ENCODE results near the gene ACAN. TPM values are rescaled to one million over a fixed set of nuclear protein-coding genes. Genes with fewer than 3 reads are reported as not detected.
A peak's percentile ranks its signal among the peaks of the same experiment; 100 is the strongest.

The ACAN gene
- total and polyA plus RNA-seq, 8 donors = under 0.01 to 2.0 (median 0.40) TPM; not detected in 4

- 60 to 78% (median 73%) methylated on average over 8 of the region's 8 CpGs for WGBS, 5 donors
- intact Hi-C loops (cut with DNase I; ENCODE audit: low total_unique reads) = no loop called here
- H3K27me3 ChIP-seq = peaks cover 0 to 38% (median 17%) of the 10 kb centered on the region in 3 donors
- peaks cover 27 to 40% (median 37%) of the 10 kb centered on the region in 4 donors for H3K4me1 ChIP-seq
- H3K27ac ChIP-seq = peak overlapping the region in 4 of 5 donors; percentile 2 to 71 (median 43)
- DNase-seq = peak in 1 of 2 donors; percentile 36
- H3K9me3 ChIP-seq = no peaks in the 10 kb centered on the region
- no peak for TF ChIP-seq POLR2A (IDR thresholded peaks at IDR 0.05)
- TF ChIP-seq EP300 (IDR thresholded peaks at IDR 0.05) = no peak
- no peak for TF ChIP-seq POLR2AphosphoS5 (IDR thresholded peaks at IDR 0.05)
- no peak for TF ChIP-seq CTCF (IDR thresholded peaks at IDR 0.05)
- peaks cover 0 to 24% (median 11%) of the 10 kb centered on the region in 4 donors for H3K36me3 ChIP-seq
- H3K4me3 ChIP-seq = no peak overlapping the region
Measured at GRCh38 chr15:88896333-88897033, 93.2 kb downstream of the ACAN start.

- Histone ChIP-seq H3K27me3 (peaks cover 0 to 38% (median 17%) of the 10 kb centered on the region in 3 donors), H3K9me3 (no peaks in the 10 kb centered on the region), H3K4me3 (no peak overlapping the region), H3K27ac (peak overlapping the region in 4 of 5 donors; percentile 2 to 71 (median 43)), H3K36me3 (peaks cover 0 to 30% (median 15%) of the 10 kb centered on the region in 4 donors), H3K4me1 (peaks cover 27 to 40% (median 37%) of the 10 kb centered on the region in 4 donors)
- DNase-seq = no peak
- WGBS, 5 donors = 16 to 30% (median 25%) methylated on average over 4 to 8 of the region's 8 CpGs
- intact Hi-C loops (cut with DNase I; ENCODE audit: low total_unique reads) = no loop called here
- no peak for TF ChIP-seq POLR2A (IDR thresholded peaks at IDR 0.05)
- TF ChIP-seq EP300 (IDR thresholded peaks at IDR 0.05) = no peak
- no peak for TF ChIP-seq CTCF (IDR thresholded peaks at IDR 0.05)
- no peak for TF ChIP-seq POLR2AphosphoS5 (IDR thresholded peaks at IDR 0.05)
Measured at GRCh38 chr15:88897142-88897455, 93.9 kb downstream of the ACAN start.

GRCh38 chr15:88897456-88898194 lies 94.4 kb downstream of the ACAN start:
- peak in 5 of 7 experiments; percentile 24 to 74 (median 45) for TF ChIP-seq CTCF (IDR thresholded peaks at IDR 0.05)
- no peak for TF ChIP-seq EP300 (IDR thresholded peaks at IDR 0.05)
- peak in 2 of 3 donors; percentile 32 to 35 for TF ChIP-seq POLR2AphosphoS5 (IDR thresholded peaks at IDR 0.05)
- peaks cover 27 to 40% (median 37%) of the 10 kb centered on the region in 4 donors for H3K4me1 ChIP-seq
- H3K27me3 ChIP-seq = peaks cover 0 to 35% (median 17%) of the 10 kb centered on the region in 3 donors
- WGBS, 5 donors = 25 to 47% (median 44%) methylated on average over 8 to 12 of the region's 12 CpGs
- no peak overlapping the region for H3K4me3 ChIP-seq
- DNase-seq = peak; percentile 89 to 96
- intact Hi-C loops (cut with DNase I; ENCODE audit: low total_unique reads) = no loop called here
- peaks cover 0 to 36% (median 20%) of the 10 kb centered on the region in 4 donors for H3K36me3 ChIP-seq
- H3K27ac ChIP-seq = peak overlapping the region in 4 of 5 donors; percentile 17 to 71 (median 43)
- H3K9me3 ChIP-seq = no peaks in the 10 kb centered on the region

GRCh38 chr15:88898736-88899135 lies 95.5 kb downstream of the ACAN start:
- peaks cover 27 to 40% (median 36%) of the 10 kb centered on the region in 4 donors for H3K4me1 ChIP-seq
- no peak overlapping the region for H3K27ac ChIP-seq
- TF ChIP-seq CTCF (IDR thresholded peaks at IDR 0.05) (no peak), POLR2AphosphoS5 (IDR thresholded peaks at IDR 0.05) (no peak), EP300 (IDR thresholded peaks at IDR 0.05) (no peak), POLR2A (IDR thresholded peaks at IDR 0.05) (no peak)
- H3K36me3 ChIP-seq = peaks cover 8 to 47% (median 30%) of the 10 kb centered on the region in 4 donors
- H3K9me3 ChIP-seq = no peaks in the 10 kb centered on the region
- intact Hi-C loops (cut with DNase I; ENCODE audit: low total_unique reads) = no loop called here
- H3K27me3 ChIP-seq = peaks cover 0 to 24% (median 17%) of the 10 kb centered on the region in 3 donors
- WGBS, 5 donors = 86 to 95% (median 91%) methylated on average over 15 of the region's 15 CpGs
- no peak overlapping the region for H3K4me3 ChIP-seq
- no peak for DNase-seq

Data from stomach (tissue), 9 donors.